ENCODE data around the gene HMGB2.

Gene HMGB2

DNA sequence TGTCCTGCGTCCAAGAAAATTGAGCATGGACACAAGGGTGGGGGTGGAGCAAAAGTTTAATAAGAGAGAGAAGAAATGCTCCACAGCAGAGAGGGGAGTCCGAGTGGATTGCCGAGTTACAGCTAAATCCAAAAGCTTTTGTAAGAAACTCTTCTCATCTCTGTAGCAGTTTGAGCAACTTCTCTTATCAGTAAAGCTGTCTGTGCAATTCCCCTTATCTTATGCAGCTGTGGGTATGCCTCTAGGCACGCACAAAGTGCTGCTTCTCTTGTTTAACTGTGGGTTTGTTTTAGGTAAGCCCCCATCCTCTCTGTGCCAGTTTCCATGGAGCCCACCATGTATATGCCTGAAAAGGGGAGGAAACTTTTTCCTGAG, 44.8 kb downstream of the HMGB2 start:
- DNase-seq = peak; percentile 26
- Histone ChIP-seq H3K79me1 (ENCODE audit: low read length) (peaks cover 6% of the 10 kb centered on the region), H2BK15ac (replicated peaks; ENCODE audit: low read depth) (no peak overlapping the region), H3K4me2 (ENCODE audit: low read length) (no peak overlapping the region), H4K8ac (ENCODE audit: low read depth, low read length) (no peak overlapping the region), H3K79me2 (ENCODE audit: control insufficient read depth, insufficient read depth, low read length) (no peaks in the 10 kb centered on the region), H3K4me1 (ENCODE audit: control insufficient read depth, low read depth, low read length) (no peaks in the 10 kb centered on the region), H2BK5ac (ENCODE audit: low read length) (no peak overlapping the region), H3K4ac (ENCODE audit: low read depth, low read length) (no peak overlapping the region), H3K56ac (ENCODE audit: low read length) (no peak overlapping the region), H3K9ac (ENCODE audit: low read length) (no peak overlapping the region), H3K23ac (ENCODE audit: low read length) (no peak overlapping the region), H3K36me3 (ENCODE audit: control insufficient read depth, insufficient read depth, low read length) (no peaks in the 10 kb centered on the region), H3K4me3 (ENCODE audit: low read length) (no peak overlapping the region), H2AK5ac (ENCODE audit: low read length) (no peak overlapping the region), H3K27me3 (ENCODE audit: insufficient read depth, low read length, poor library complexity) (no peaks in the 10 kb centered on the region), H3K18ac (ENCODE audit: low read length) (no peak overlapping the region), H3K27ac (ENCODE audit: low read depth, low read length) (no peak overlapping the region), H2BK120ac (ENCODE audit: low read depth, low read length) (no peak overlapping the region), H4K5ac (ENCODE audit: low read length) (no peak overlapping the region)
- WGBS (ENCODE audit: extremely low coverage, insufficient coverage, low lambda C conversion rate) = no CpG with 5 or more reads among the region's 4 CpGs

DNA sequence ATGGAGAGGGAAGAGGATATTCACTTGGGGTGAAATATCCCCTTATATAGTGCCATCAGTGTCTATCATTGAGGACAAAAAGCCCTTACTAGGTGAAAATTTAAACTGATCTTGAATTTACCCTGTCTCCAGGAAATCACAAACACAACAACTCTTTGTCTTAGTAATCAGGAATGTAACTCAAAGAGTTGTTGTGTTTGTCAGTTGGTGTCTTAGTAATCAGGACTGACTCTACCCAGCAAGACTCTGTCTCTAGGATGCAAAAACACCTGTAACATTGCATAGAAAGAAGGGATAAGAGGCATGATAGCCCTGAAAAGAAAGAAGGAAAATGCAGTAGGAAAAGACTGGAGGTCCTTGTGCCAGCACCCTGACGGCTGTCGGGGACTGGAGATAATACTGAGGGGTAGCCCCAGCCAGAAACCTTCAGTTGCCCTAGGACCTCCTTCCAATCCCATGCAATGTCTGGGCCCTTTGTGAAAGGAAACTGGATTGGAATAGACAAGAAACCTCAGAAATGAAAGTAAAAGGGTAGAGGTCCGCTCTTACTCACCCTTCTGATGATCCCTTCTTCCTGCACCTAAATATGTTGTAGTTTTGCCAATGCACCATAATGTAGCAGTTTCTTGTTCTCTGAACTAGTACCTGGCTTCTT, 45.3 kb downstream of the HMGB2 start:
- WGBS (ENCODE audit: extremely low coverage, insufficient coverage, low lambda C conversion rate) = no CpG with 5 or more reads among the region's 3 CpGs
- H4K5ac ChIP-seq (ENCODE audit: low read length) = no peak overlapping the region
- no peaks in the 10 kb centered on the region for H3K27me3 ChIP-seq (ENCODE audit: insufficient read depth, low read length, poor library complexity)
- no peak overlapping the region for H3K9ac ChIP-seq (ENCODE audit: low read length)
- H2AK5ac ChIP-seq (ENCODE audit: low read length) = no peak overlapping the region
- no peaks in the 10 kb centered on the region for H3K79me2 ChIP-seq (ENCODE audit: control insufficient read depth, insufficient read depth, low read length)
- H3K56ac ChIP-seq (ENCODE audit: low read length) = no peak overlapping the region
- H3K36me3 ChIP-seq (ENCODE audit: control insufficient read depth, insufficient read depth, low read length) = no peaks in the 10 kb centered on the region
- H4K8ac ChIP-seq (ENCODE audit: low read depth, low read length) = no peak overlapping the region
- no peak overlapping the region for H2BK15ac ChIP-seq (replicated peaks; ENCODE audit: low read depth)
- peaks cover 6% of the 10 kb centered on the region for H3K79me1 ChIP-seq (ENCODE audit: low read length)
- H2BK5ac ChIP-seq (ENCODE audit: low read length) = no peak overlapping the region
- no peak overlapping the region for H3K4me3 ChIP-seq (ENCODE audit: low read length)
- H3K4me2 ChIP-seq (ENCODE audit: low read length) = no peak overlapping the region
- H3K4ac ChIP-seq (ENCODE audit: low read depth, low read length) = no peak overlapping the region
- DNase-seq = no peak
- no peak overlapping the region for H2BK120ac ChIP-seq (ENCODE audit: low read depth, low read length)
- no peaks in the 10 kb centered on the region for H3K4me1 ChIP-seq (ENCODE audit: control insufficient read depth, low read depth, low read length)
- no peak overlapping the region for H3K23ac ChIP-seq (ENCODE audit: low read length)
- H3K18ac ChIP-seq (ENCODE audit: low read length) = no peak overlapping the region
- H3K27ac ChIP-seq (ENCODE audit: low read depth, low read length) = no peak overlapping the region

DNA sequence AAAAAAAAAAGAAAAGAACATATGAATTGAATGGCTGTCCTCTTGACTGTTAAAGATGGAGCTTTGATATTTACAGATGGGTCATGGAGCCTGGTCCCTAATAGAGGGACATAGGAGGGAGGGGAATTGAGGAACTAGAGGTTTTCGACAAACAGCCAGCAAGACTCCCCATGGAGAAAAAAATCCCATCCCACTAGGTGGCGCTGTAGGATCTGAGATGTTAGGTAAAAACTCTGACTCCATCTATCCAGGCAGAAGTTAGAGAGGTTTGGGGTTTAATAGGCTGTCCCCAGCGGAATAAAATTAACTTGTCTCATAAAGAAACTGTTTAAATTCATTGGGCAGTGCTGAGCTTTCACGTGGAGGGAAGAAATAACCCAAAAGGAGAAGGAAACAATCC, 45.9 kb downstream of the HMGB2 start:
- Histone ChIP-seq H3K4ac (ENCODE audit: low read depth, low read length) (no peak overlapping the region), H3K79me2 (ENCODE audit: control insufficient read depth, insufficient read depth, low read length) (no peaks in the 10 kb centered on the region), H2BK120ac (ENCODE audit: low read depth, low read length) (no peak overlapping the region), H4K8ac (ENCODE audit: low read depth, low read length) (no peak overlapping the region), H2BK15ac (replicated peaks; ENCODE audit: low read depth) (no peak overlapping the region), H3K27ac (ENCODE audit: low read depth, low read length) (no peak overlapping the region), H4K5ac (ENCODE audit: low read length) (no peak overlapping the region), H3K56ac (ENCODE audit: low read length) (no peak overlapping the region), H3K36me3 (ENCODE audit: control insufficient read depth, insufficient read depth, low read length) (no peaks in the 10 kb centered on the region), H3K23ac (ENCODE audit: low read length) (no peak overlapping the region), H3K4me2 (ENCODE audit: low read length) (no peak overlapping the region), H3K9ac (ENCODE audit: low read length) (no peak overlapping the region), H3K79me1 (ENCODE audit: low read length) (peaks cover 4% of the 10 kb centered on the region), H2AK5ac (ENCODE audit: low read length) (no peak overlapping the region), H2BK5ac (ENCODE audit: low read length) (no peak overlapping the region), H3K4me3 (ENCODE audit: low read length) (no peak overlapping the region), H3K4me1 (ENCODE audit: control insufficient read depth, low read depth, low read length) (no peaks in the 10 kb centered on the region), H3K18ac (ENCODE audit: low read length) (no peak overlapping the region), H3K27me3 (ENCODE audit: insufficient read depth, low read length, poor library complexity) (no peaks in the 10 kb centered on the region)
- DNase-seq = peak; percentile 77
- WGBS (ENCODE audit: extremely low coverage, insufficient coverage, low lambda C conversion rate) = no CpG with 5 or more reads among the region's 4 CpGs

DNA sequence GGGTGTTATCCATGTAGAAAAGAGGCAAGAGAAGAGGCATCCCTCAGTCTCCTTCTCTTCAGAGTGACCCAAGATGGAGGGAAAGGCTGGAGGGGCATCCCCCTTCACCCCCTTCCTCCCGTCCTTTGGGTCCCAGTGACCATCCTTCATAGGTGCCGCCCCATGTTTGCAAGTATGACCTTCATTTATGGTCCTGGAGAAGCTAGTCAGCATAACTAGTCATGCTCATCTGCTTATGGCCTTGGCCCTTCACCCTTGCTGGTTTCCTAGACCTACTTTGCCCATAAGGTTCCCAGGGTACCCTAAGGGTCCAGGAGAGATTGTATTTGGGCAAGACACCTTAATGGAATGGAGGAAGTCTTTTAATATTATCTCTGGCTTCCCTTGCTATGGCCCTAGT, 46.7 kb downstream of the HMGB2 start:
- Histone ChIP-seq H3K18ac (ENCODE audit: low read length) (no peak overlapping the region), H3K36me3 (ENCODE audit: control insufficient read depth, insufficient read depth, low read length) (no peaks in the 10 kb centered on the region), H2BK120ac (ENCODE audit: low read depth, low read length) (no peak overlapping the region), H3K9ac (ENCODE audit: low read length) (no peak overlapping the region), H3K23ac (ENCODE audit: low read length) (no peak overlapping the region), H3K56ac (ENCODE audit: low read length) (no peak overlapping the region), H3K79me1 (ENCODE audit: low read length) (peaks cover 4% of the 10 kb centered on the region), H3K4ac (ENCODE audit: low read depth, low read length) (no peak overlapping the region), H2BK5ac (ENCODE audit: low read length) (no peak overlapping the region), H4K5ac (ENCODE audit: low read length) (no peak overlapping the region), H2BK15ac (replicated peaks; ENCODE audit: low read depth) (no peak overlapping the region), H2AK5ac (ENCODE audit: low read length) (no peak overlapping the region), H3K27me3 (ENCODE audit: insufficient read depth, low read length, poor library complexity) (no peaks in the 10 kb centered on the region), H3K79me2 (ENCODE audit: control insufficient read depth, insufficient read depth, low read length) (no peaks in the 10 kb centered on the region), H3K27ac (ENCODE audit: low read depth, low read length) (no peak overlapping the region), H3K4me1 (ENCODE audit: control insufficient read depth, low read depth, low read length) (no peaks in the 10 kb centered on the region), H4K8ac (ENCODE audit: low read depth, low read length) (no peak overlapping the region), H3K4me3 (ENCODE audit: low read length) (no peak overlapping the region), H3K4me2 (ENCODE audit: low read length) (no peak overlapping the region)
- no peak for DNase-seq
- WGBS (ENCODE audit: extremely low coverage, insufficient coverage, low lambda C conversion rate) = no CpG with 5 or more reads among the region's 2 CpGs

DNA sequence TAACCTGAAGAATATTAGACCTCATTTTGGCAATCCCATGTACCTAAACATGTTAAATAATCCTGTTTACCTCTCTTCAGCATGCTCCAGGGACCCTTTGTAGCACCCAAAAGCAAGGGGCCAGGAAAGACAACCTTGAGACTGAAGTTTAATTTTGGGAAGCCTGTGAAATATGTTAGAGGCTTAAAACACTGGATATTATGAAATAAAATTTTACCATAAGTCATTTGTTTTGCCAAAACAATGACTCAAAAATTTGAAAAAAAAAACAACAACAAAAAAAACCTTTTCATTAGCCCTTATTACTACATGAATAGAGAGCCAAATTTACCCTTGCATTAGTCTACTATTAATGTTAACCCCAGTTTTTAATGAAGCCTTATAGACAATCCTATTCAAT, 49.7 kb downstream of the HMGB2 start:
- Histone ChIP-seq H3K4ac (ENCODE audit: low read depth, low read length) (no peak overlapping the region), H3K36me3 (ENCODE audit: control insufficient read depth, insufficient read depth, low read length) (no peaks in the 10 kb centered on the region), H3K18ac (ENCODE audit: low read length) (no peak overlapping the region), H2AK5ac (ENCODE audit: low read length) (no peak overlapping the region), H3K27me3 (ENCODE audit: insufficient read depth, low read length, poor library complexity) (no peaks in the 10 kb centered on the region), H3K4me3 (ENCODE audit: low read length) (no peak overlapping the region), H4K5ac (ENCODE audit: low read length) (no peak overlapping the region), H3K9ac (ENCODE audit: low read length) (no peak overlapping the region), H3K23ac (ENCODE audit: low read length) (no peak overlapping the region), H2BK15ac (replicated peaks; ENCODE audit: low read depth) (no peak overlapping the region), H3K4me1 (ENCODE audit: control insufficient read depth, low read depth, low read length) (no peaks in the 10 kb centered on the region), H2BK5ac (ENCODE audit: low read length) (no peak overlapping the region), H3K79me2 (ENCODE audit: control insufficient read depth, insufficient read depth, low read length) (no peaks in the 10 kb centered on the region), H4K8ac (ENCODE audit: low read depth, low read length) (no peak overlapping the region), H2BK120ac (ENCODE audit: low read depth, low read length) (no peak overlapping the region), H3K4me2 (ENCODE audit: low read length) (no peak overlapping the region), H3K27ac (ENCODE audit: low read depth, low read length) (no peak overlapping the region), H3K56ac (ENCODE audit: low read length) (no peak overlapping the region), H3K79me1 (ENCODE audit: low read length) (peaks cover 6% of the 10 kb centered on the region)
- no peak for DNase-seq

DNA sequence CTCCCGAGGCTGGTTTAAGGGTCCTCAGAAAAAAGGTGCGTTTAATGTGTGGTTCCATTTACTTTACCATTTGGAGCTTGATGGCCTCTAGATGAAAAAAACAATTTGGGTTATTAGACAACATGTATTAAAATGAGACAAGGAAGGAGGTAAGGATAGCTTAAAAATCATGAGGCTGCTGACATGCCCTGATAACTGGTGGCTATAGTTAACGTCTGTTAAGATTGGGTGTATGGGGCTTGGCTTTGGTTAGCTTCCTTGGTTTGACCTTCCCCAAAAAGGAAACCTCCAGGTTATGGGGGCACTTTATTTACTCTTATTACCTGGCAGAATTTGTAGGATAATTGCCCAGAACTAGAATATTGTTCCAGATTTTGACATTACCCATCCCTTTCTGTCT, 51.5 kb downstream of the HMGB2 start:
- H3K27me3 ChIP-seq (ENCODE audit: insufficient read depth, low read length, poor library complexity) = no peaks in the 10 kb centered on the region
- no peak overlapping the region for H3K27ac ChIP-seq (ENCODE audit: low read depth, low read length)
- WGBS (ENCODE audit: extremely low coverage, insufficient coverage, low lambda C conversion rate) = no CpG with 5 or more reads among the region's 3 CpGs

More for the DNA sequence above, 51.5 kb downstream of the HMGB2 start:
- Histone ChIP-seq H4K8ac (ENCODE audit: low read depth, low read length) (no peak overlapping the region), H2AK5ac (ENCODE audit: low read length) (no peak overlapping the region), H4K5ac (ENCODE audit: low read length) (no peak overlapping the region), H3K23ac (ENCODE audit: low read length) (no peak overlapping the region), H2BK5ac (ENCODE audit: low read length) (no peak overlapping the region), H2BK15ac (replicated peaks; ENCODE audit: low read depth) (no peak overlapping the region), H3K56ac (ENCODE audit: low read length) (no peak overlapping the region), H3K79me2 (ENCODE audit: control insufficient read depth, insufficient read depth, low read length) (no peaks in the 10 kb centered on the region), H2BK120ac (ENCODE audit: low read depth, low read length) (no peak overlapping the region), H3K9ac (ENCODE audit: low read length) (no peak overlapping the region), H3K4me2 (ENCODE audit: low read length) (no peak overlapping the region), H3K79me1 (ENCODE audit: low read length) (peaks cover 6% of the 10 kb centered on the region), H3K4me1 (ENCODE audit: control insufficient read depth, low read depth, low read length) (no peaks in the 10 kb centered on the region), H3K36me3 (ENCODE audit: control insufficient read depth, insufficient read depth, low read length) (no peaks in the 10 kb centered on the region), H3K4me3 (ENCODE audit: low read length) (no peak overlapping the region), H3K4ac (ENCODE audit: low read depth, low read length) (no peak overlapping the region), H3K18ac (ENCODE audit: low read length) (no peak overlapping the region)
- DNase-seq = no peak

All from mesendoderm (in vitro differentiated cells).